H9 (cell line): ENCODE results near the gene DIP2A. TPM values are rescaled to one million over a fixed set of nuclear protein-coding genes. Genes with fewer than 3 reads are reported as not detected.

Source experiments
- DNase-seq: peaks from one replicate; pipeline ENCODE4 v3.0.0-alpha.2; 2017
- H2AFZ ChIP-seq: one replicate; pipeline ENCODE4 v1.6.1; 2013; ENCODE audit warnings: mild to moderate bottlenecking, low read length, control low read depth, moderate library complexity
- H2AK5ac ChIP-seq: 2 replicates; pipeline ENCODE4 v1.6.1; 2013; ENCODE audit warnings: low read length, control low read depth, mixed read lengths; ENCODE audit not compliant: insufficient read length
- H2BK120ac ChIP-seq: one replicate; pipeline ENCODE4 v1.6.1; 2013; ENCODE audit warnings: low read depth, mild to moderate bottlenecking, low read length, control low read depth, inconsistent platforms; ENCODE audit not compliant: poor library complexity, severe bottlenecking
- H2BK12ac ChIP-seq: 2 replicates; pipeline ENCODE4 v1.6.1; 2013; ENCODE audit warnings: low read length, control low read depth, mixed read lengths, low read depth; ENCODE audit not compliant: insufficient read length
- H2BK15ac ChIP-seq: 2 replicates; pipeline ENCODE4 v1.6.1; 2013; ENCODE audit warnings: low read depth, low read length, control low read depth
- H2BK20ac ChIP-seq: one replicate; pipeline ENCODE4 v1.6.1; 2013; ENCODE audit warnings: low read depth, mild to moderate bottlenecking, low read length, control low read depth, inconsistent platforms; ENCODE audit not compliant: poor library complexity, severe bottlenecking
- H2BK5ac ChIP-seq: 2 replicates; pipeline ENCODE4 v1.6.1; 2013; ENCODE audit warnings: low read length, control low read depth, mixed read lengths; ENCODE audit not compliant: insufficient read length
- H3K14ac ChIP-seq: 2 replicates; pipeline ENCODE4 v1.6.1; 2013; ENCODE audit warnings: low read length, control low read depth; ENCODE audit not compliant: insufficient read depth
- H3K18ac ChIP-seq: 2 replicates; pipeline ENCODE4 v1.6.1; 2013; ENCODE audit warnings: low read depth, mild to moderate bottlenecking, mixed read lengths, low read length, control low read depth; ENCODE audit not compliant: insufficient read length
- H3K23ac ChIP-seq: 2 replicates; pipeline ENCODE4 v1.6.1; 2013; ENCODE audit warnings: low read length, control low read depth, mixed read lengths, low read depth; ENCODE audit not compliant: insufficient read length
- H3K23me2 ChIP-seq: 2 replicates; pipeline ENCODE4 v1.6.1; 2013; ENCODE audit warnings: low read depth, mild to moderate bottlenecking, mixed read lengths, low read length, control low read depth; ENCODE audit not compliant: insufficient read length, poor library complexity, severe bottlenecking
- H3K27ac ChIP-seq: 2 replicates; pipeline ENCODE4 v1.5.1; 2013; ENCODE audit warnings: low read length, control low read depth, mixed read lengths, low read depth; ENCODE audit not compliant: insufficient read length
- H3K27me3 ChIP-seq: 2 replicates; pipeline ENCODE4 v1.6.1; 2013; ENCODE audit warnings: low read length, control low read depth, inconsistent platforms; ENCODE audit not compliant: insufficient read depth
- H3K4ac ChIP-seq: 2 replicates; pipeline ENCODE4 v1.6.1; 2013; ENCODE audit warnings: low read depth, mild to moderate bottlenecking, control low read depth, inconsistent platforms, low read length, moderate library complexity
- H3K4me1 ChIP-seq: 2 replicates; pipeline ENCODE4 v1.6.1; 2013; ENCODE audit warnings: low read length, control low read depth, inconsistent platforms; ENCODE audit not compliant: insufficient read depth
- H3K4me2 ChIP-seq: 2 replicates; pipeline ENCODE4 v1.6.1; 2013; ENCODE audit warnings: low read length, control low read depth, mixed read lengths; ENCODE audit not compliant: insufficient read length, insufficient read depth
- H3K56ac ChIP-seq: 2 replicates; pipeline ENCODE4 v1.6.1; 2013; ENCODE audit warnings: low read depth, mild to moderate bottlenecking, mixed read lengths, low read length, control low read depth; ENCODE audit not compliant: insufficient read length
- H3K79me1 ChIP-seq: 2 replicates; pipeline ENCODE4 v1.6.1; 2013; ENCODE audit warnings: low read depth, mild to moderate bottlenecking, moderate library complexity, low read length, control low read depth, inconsistent platforms; ENCODE audit not compliant: insufficient read depth, poor library complexity, severe bottlenecking
- H3K79me2 ChIP-seq: 2 replicates; pipeline ENCODE4 v1.6.1; 2013; ENCODE audit warnings: low read length, control low read depth, inconsistent platforms; ENCODE audit not compliant: insufficient read depth
- H3K9ac ChIP-seq: 2 replicates; pipeline ENCODE4 v1.6.1; 2013; ENCODE audit warnings: low read length, control low read depth, mixed read lengths; ENCODE audit not compliant: insufficient read length; ENCODE audit errors: extremely low read depth
- H3K9me3 ChIP-seq: one replicate; pipeline ENCODE4 v1.6.1; 2013; ENCODE audit warnings: low read depth, low read length, inconsistent platforms; ENCODE audit not compliant: control insufficient read depth
- H3T11ph ChIP-seq: one replicate; pipeline ENCODE4 v1.6.1; 2013; ENCODE audit warnings: mild to moderate bottlenecking, low read length, control low read depth, inconsistent platforms
- H4K20me1 ChIP-seq: one replicate; pipeline ENCODE4 v1.6.1; 2013; ENCODE audit not compliant: control insufficient read depth, insufficient read length, insufficient read depth
- H4K5ac ChIP-seq: 2 replicates; pipeline ENCODE4 v1.6.1; 2013; ENCODE audit warnings: low read depth, mild to moderate bottlenecking, mixed read lengths, low read length, control low read depth; ENCODE audit not compliant: insufficient read length
- H4K8ac ChIP-seq: replicated peaks from 2 replicates; pipeline ENCODE4 v1.6.1; 2013; ENCODE audit warnings: low read length, control low read depth, mixed read lengths, low read depth; ENCODE audit not compliant: insufficient read length
- H4K91ac ChIP-seq: 2 replicates; pipeline ENCODE4 v1.6.1; 2013; ENCODE audit warnings: low read depth, mild to moderate bottlenecking, moderate library complexity, mixed read lengths, low read length, control low read depth; ENCODE audit not compliant: insufficient read length
- H3K27ac Mint-ChIP-seq, 3 experiments: 2 replicates in 2 of 3; 3 replicates in 1 of 3; pipeline ENCODE4 v1.8.0; 2020 to 2021; ENCODE audit warnings: mixed read lengths in 3 of 3, mild to moderate bottlenecking in 1 of 3, moderate library complexity in 1 of 3
- H3K27me3 Mint-ChIP-seq: 2 replicates; pipeline ENCODE4 v1.8.0; 2021; ENCODE audit warnings: low read depth, mild to moderate bottlenecking, moderate library complexity, mixed read lengths
- H3K36me3 Mint-ChIP-seq, 3 experiments: 2 replicates in 2 of 3; 3 replicates in 1 of 3; pipeline ENCODE4 v1.8.0; 2020 to 2021; ENCODE audit warnings: low read depth in 3 of 3, mixed read lengths in 3 of 3; ENCODE audit not compliant: insufficient read depth in 1 of 3
- H3K4me1 Mint-ChIP-seq, 2 experiments: 2 replicates each; pipeline ENCODE4 v1.8.0; 2020; ENCODE audit warnings: mixed read lengths in 2 of 2
- H3K4me3 Mint-ChIP-seq, 2 experiments: 2 replicates in 1 of 2; 3 replicates in 1 of 2; pipeline ENCODE4 v1.8.0; 2020 to 2021; ENCODE audit warnings: mild to moderate bottlenecking in 2 of 2, mixed read lengths in 2 of 2, moderate library complexity in 1 of 2
- H3K9me3 Mint-ChIP-seq, 2 experiments: 2 replicates in 1 of 2; 3 replicates in 1 of 2; pipeline ENCODE4 v1.8.0; 2020; ENCODE audit warnings: mild to moderate bottlenecking in 2 of 2, mixed read lengths in 2 of 2, moderate library complexity in 1 of 2
- WGBS: extraction: QIAGEN DNeasy Blood & Tissue Kit; methylation state at CpG from one replicate; pipeline ENCODE4 v1.1.7; 2013; ENCODE audit warnings: missing lambda C conversion rate, low lambda C conversion rate, mixed read lengths; ENCODE audit not compliant: insufficient read length; ENCODE audit errors: extremely low coverage; 5-methylcytosine and 5-hydroxymethylcytosine counted together
- total RNA-seq: library from RNA; stranded (reverse); gene quantifications from 2 replicates; pipeline ENCODE4 v1.2.1, GENCODE V29; 2021
- TF ChIP-seq, protein P1 (sequence below): fragments of 200-600 bp; sonication (generic); conservative IDR thresholded peaks from 3 replicates; pipeline ENCODE4 v1.8.0; 2021; ENCODE audit warnings: antibody characterized with exemption, mild to moderate bottlenecking

DIP2A gene
- total RNA-seq, 1 experiment from 2014 or later: 25.2 TPM

DNA sequence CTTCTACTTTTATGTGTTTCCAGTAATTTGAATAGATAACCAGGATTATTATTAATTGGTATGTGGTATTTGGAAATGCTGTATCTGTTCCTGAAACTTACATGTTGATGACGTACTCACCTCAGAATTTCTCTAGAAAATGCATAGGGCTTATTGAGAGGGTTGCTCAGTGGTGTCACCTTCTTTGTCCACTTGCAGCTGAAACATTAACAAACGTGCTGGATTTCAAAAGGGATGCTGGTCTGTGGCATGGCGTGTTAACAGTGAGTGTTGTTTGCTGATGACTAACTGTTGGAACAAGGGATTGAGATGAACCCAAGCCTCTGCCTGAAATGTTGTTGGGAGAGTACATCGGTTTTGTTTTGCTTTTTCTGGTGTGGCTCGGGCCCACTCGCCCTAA lies 78.3 kb downstream of the DIP2A start:
- no peaks in the 10 kb centered on the region for H3K27me3 Mint-ChIP-seq
- Histone ChIP-seq H3K4me2 (no peak overlapping the region), H4K5ac (no peak overlapping the region), H3K27ac (no peak overlapping the region), H3K4ac (no peak overlapping the region), H3K27me3 (no peaks in the 10 kb centered on the region), H3K23ac (no peak overlapping the region), H2BK12ac (no peak overlapping the region), H3K9ac (no peak overlapping the region), H3K79me2 (no peaks in the 10 kb centered on the region), H3K18ac (no peak overlapping the region), H2BK5ac (no peak overlapping the region), H3K23me2 (no peaks in the 10 kb centered on the region), H4K8ac (no peak overlapping the region), H4K91ac (no peak overlapping the region), H3K4me1 (no peaks in the 10 kb centered on the region), H2BK15ac (no peak overlapping the region), H4K20me1 (no peaks in the 10 kb centered on the region), H3T11ph (no peak overlapping the region), H2BK20ac (no peak overlapping the region), H3K56ac (no peak overlapping the region), H3K79me1 (no peaks in the 10 kb centered on the region), H3K9me3 (no peaks in the 10 kb centered on the region), H2AK5ac (no peak overlapping the region), H2BK120ac (no peak overlapping the region), H3K14ac (no peak overlapping the region), H2AFZ (no peak overlapping the region)
- H3K4me1 Mint-ChIP-seq: no peaks in the 10 kb centered on the region
- H3K9me3 Mint-ChIP-seq: no peaks in the 10 kb centered on the region
- H3K4me3 Mint-ChIP-seq: no peak overlapping the region
- 0 out of 7 replicates have a peak overlapping the region, but pooled peaks of 1 of the 3 experiments have one; percentile 9 for H3K27ac Mint-ChIP-seq
- no CpG with 5 or more reads among the region's 6 CpGs for WGBS
- no peak for DNase-seq
- peaks cover 6 to 68% (median 51%) of the 10 kb centered on the region in 3 experiments; a peak in 6 of 7 replicates for H3K36me3 Mint-ChIP-seq
- TF ChIP-seq, protein P1, sequence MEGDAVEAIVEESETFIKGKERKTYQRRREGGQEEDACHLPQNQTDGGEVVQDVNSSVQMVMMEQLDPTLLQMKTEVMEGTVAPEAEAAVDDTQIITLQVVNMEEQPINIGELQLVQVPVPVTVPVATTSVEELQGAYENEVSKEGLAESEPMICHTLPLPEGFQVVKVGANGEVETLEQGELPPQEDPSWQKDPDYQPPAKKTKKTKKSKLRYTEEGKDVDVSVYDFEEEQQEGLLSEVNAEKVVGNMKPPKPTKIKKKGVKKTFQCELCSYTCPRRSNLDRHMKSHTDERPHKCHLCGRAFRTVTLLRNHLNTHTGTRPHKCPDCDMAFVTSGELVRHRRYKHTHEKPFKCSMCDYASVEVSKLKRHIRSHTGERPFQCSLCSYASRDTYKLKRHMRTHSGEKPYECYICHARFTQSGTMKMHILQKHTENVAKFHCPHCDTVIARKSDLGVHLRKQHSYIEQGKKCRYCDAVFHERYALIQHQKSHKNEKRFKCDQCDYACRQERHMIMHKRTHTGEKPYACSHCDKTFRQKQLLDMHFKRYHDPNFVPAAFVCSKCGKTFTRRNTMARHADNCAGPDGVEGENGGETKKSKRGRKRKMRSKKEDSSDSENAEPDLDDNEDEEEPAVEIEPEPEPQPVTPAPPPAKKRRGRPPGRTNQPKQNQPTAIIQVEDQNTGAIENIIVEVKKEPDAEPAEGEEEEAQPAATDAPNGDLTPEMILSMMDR: no peak
